Uterus (tissue), 2 donors: ENCODE data around the gene SPNS2.

Experiments
- POLR2A ChIP-seq, 2 donors: fragments of 450-650 bp; IDR thresholded peaks; one replicate each; pipeline ENCODE4 v1.6.1; 2016; ENCODE audit warnings: antibody characterized with exemption in 2 of 2, mild to moderate bottlenecking in 1 of 2, moderate library complexity in 1 of 2
- TF ChIP-seq, protein P1 (sequence below), 4 experiments: fragments of 200-600 bp in 2 of 4; fragments of 450-650 bp in 2 of 4; sonication (generic) in 2 of 4; IDR thresholded peaks; one replicate each; pipeline ENCODE4 v1.5.1; 2016 to 2019; ENCODE audit warnings: antibody characterized with exemption in 4 of 4, mild to moderate bottlenecking in 2 of 4, moderate library complexity in 1 of 4

DNA sequence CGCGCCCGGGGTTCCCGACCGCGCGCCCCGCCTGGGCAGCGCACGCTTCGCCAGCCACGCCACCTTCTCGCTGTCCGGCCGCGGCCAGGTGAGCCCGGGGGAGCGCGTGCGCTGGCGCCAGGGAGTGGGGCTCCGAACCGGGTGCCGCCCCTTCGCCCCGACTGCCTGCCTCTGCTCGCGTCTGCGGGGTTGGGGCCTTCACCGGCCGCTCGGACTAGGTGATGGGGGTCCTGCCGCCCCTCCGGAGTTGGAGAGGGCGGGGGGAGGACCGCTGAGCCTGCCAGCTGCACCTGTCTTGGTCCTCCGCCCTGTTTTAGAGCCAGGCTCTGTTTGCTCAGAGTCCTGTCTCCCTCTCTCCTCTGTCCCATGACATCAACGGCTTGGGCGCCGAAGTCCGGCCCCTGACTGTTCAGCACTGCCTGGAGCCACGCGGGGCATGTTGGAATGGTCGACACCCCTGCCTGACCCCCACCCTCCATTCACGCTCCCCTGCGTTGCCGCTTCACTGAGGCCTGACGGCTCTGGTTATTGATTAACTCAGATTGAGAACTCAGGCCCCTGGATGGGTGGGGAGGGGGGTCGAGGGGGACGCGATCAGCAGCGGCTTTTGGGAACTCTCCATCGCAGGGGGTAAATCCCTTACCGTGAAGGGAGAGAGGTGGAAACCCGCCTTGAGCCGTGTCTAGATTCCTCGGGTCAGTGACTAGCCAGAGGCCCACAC, 86.4 kb downstream of the SPNS2 start:
- TF ChIP-seq, protein P1, sequence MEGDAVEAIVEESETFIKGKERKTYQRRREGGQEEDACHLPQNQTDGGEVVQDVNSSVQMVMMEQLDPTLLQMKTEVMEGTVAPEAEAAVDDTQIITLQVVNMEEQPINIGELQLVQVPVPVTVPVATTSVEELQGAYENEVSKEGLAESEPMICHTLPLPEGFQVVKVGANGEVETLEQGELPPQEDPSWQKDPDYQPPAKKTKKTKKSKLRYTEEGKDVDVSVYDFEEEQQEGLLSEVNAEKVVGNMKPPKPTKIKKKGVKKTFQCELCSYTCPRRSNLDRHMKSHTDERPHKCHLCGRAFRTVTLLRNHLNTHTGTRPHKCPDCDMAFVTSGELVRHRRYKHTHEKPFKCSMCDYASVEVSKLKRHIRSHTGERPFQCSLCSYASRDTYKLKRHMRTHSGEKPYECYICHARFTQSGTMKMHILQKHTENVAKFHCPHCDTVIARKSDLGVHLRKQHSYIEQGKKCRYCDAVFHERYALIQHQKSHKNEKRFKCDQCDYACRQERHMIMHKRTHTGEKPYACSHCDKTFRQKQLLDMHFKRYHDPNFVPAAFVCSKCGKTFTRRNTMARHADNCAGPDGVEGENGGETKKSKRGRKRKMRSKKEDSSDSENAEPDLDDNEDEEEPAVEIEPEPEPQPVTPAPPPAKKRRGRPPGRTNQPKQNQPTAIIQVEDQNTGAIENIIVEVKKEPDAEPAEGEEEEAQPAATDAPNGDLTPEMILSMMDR (IDR thresholded peaks at IDR 0.05), result no peak
- TF ChIP-seq POLR2A (IDR thresholded peaks at IDR 0.05), result no peak
